Ovary (tissue), 9 donors: ENCODE measurements around the gene MAOB. TPM values are rescaled to one million over a fixed set of nuclear protein-coding genes. Genes with fewer than 3 reads are reported as not detected.

Experiments used
- DNase-seq, 5 donors: peaks; one replicate each; pipeline ENCODE4 v3.0.0-alpha.2; 2019 to 2020
- H3K27ac ChIP-seq, 2 donors: fragments of 200-600 bp; one replicate each; pipeline versions ENCODE4 v1.5.1 to v1.8.0; 2019 to 2022
- H3K27me3 ChIP-seq: fragments of 200-600 bp; one replicate; pipeline ENCODE4 v1.8.0; 2022
- H3K36me3 ChIP-seq: fragments of 200-600 bp; sonication (generic); one replicate; pipeline ENCODE4 v1.5.1; 2019
- H3K4me1 ChIP-seq: one replicate; pipeline ENCODE4 v1.8.1; 2013; ENCODE audit warnings: mild to moderate bottlenecking, moderate library complexity; ENCODE audit not compliant: insufficient read depth
- H3K4me3 ChIP-seq: fragments of 200-600 bp; sonication (generic); one replicate; pipeline ENCODE4 v1.5.1; 2017
- H3K9me3 ChIP-seq, 2 donors: fragments of 200-600 bp in 1 of 2; sonication (generic) in 1 of 2; one replicate each; pipeline versions ENCODE4 v1.5.1 to v1.8.1; 2013 to 2019; ENCODE audit warnings: mild to moderate bottlenecking in 1 of 2, moderate library complexity in 1 of 2
- CTCF ChIP-seq, 3 donors: fragments of 450-650 bp in 2 of 3; fragments of 200-600 bp in 1 of 3; IDR thresholded peaks; one replicate each; pipeline versions ENCODE4 v1.5.1 to v1.8.0; 2016 to 2022; ENCODE audit warnings: antibody characterized with exemption in 3 of 3, mild to moderate bottlenecking in 1 of 3
- EP300 ChIP-seq: sonication (generic); formaldehyde crosslinking; IDR thresholded peaks from one replicate; pipeline ENCODE4 v1.6.1; 2017; ENCODE audit warnings: antibody characterized with exemption
- POLR2A ChIP-seq: fragments of 450-650 bp; IDR thresholded peaks from one replicate; pipeline ENCODE4 v1.6.1; 2017; ENCODE audit warnings: antibody characterized with exemption, mild to moderate bottlenecking, moderate library complexity
- WGBS, 3 donors: extraction: QIAGEN DNeasy Blood & Tissue Kit in 1 of 3; methylation state at CpG; one replicate each; pipeline versions ENCODE4 v1.1.5 to v1.1.7; 2013 to 2017; 5-methylcytosine and 5-hydroxymethylcytosine counted together
- intact Hi-C, 4 donors: fragments of 100-400 bp; cut with DNase I; formaldehyde crosslinking; loops; one replicate each; pipeline versions ENCODE4 v1.11.0 to v1.15.1; 2022 to 2023
- polyA plus RNA-seq, 2 donors: library from polyadenylated mRNA; stranded (reverse); fragments of 200-250 nt in 1 of 2; fragments of 350-450 nt in 1 of 2; fragmentation: Illumina TruSeq in 1 of 2; extraction: RNeasy Lipid Tissue Mini Kit (QIAGEN cat#74804) in 1 of 2; gene quantifications; one replicate each; pipeline ENCODE4 v1.2.3, GENCODE V29; 2013 to 2014
- total RNA-seq, 7 donors: library from RNA; depleted of rRNA in 2 of 7; stranded (reverse); fragments of >200 nt in 2 of 7; fragmentation: NEBNext Ultra II Directional in 3 of 7; extraction: Animal tissue kit (Norgen Biotek cat#: 25700) in 3 of 7; gene quantifications; one replicate each; pipeline versions ENCODE4 v1.1.0 to v1.2.4, GENCODE V29; 2016 to 2023
- donor health status: DM: no; HTN: no; CAD: no; lungs with moderate emphysema.
- donor health status: DM: no; HTN: no; CAD: no.
- donor health status: Bipolar disorder and iron deficiency.
- donor health status: DM: yes; HTN: yes; CAD: no.
- donor health status: DM: no; HTN: no; CAD: no.
- donor health status: DM: yes; HTN: yes; CAD: no.

The MAOB gene
- total and polyA plus RNA-seq, 9 donors: 57.2 to 322 (median 180) TPM

- intact Hi-C loops: no loop called here
- WGBS, 3 donors: 73 to 80% (median 76%) methylated on average over 5 of the region's 5 CpGs
- H3K27me3 ChIP-seq: no peaks in the 10 kb centered on the region
- no peak for DNase-seq
- no peak overlapping the region for H3K27ac ChIP-seq
- no peaks in the 10 kb centered on the region for H3K9me3 ChIP-seq
- no peak for TF ChIP-seq POLR2A
- no peak for TF ChIP-seq CTCF (IDR thresholded peaks at IDR 0.05)
- no peak for TF ChIP-seq EP300
- H3K4me3 ChIP-seq: no peak overlapping the region
- no peaks in the 10 kb centered on the region for H3K4me1 ChIP-seq
- H3K36me3 ChIP-seq: no peaks in the 10 kb centered on the region
Measured at GRCh38 chrX:43865791-43866190, 16.5 kb downstream of the MAOB start.

- H3K4me3 ChIP-seq: no peak overlapping the region
- no peaks in the 10 kb centered on the region for H3K9me3 ChIP-seq
- WGBS, 3 donors: 85 to 94% (median 92%) methylated on average over 1 of the region's 1 CpG
- DNase-seq: no peak
- TF ChIP-seq POLR2A: no peak
- TF ChIP-seq EP300: no peak
- TF ChIP-seq CTCF (IDR thresholded peaks at IDR 0.05): no peak
- H3K27me3 ChIP-seq: no peaks in the 10 kb centered on the region
- H3K36me3 ChIP-seq: no peaks in the 10 kb centered on the region
- intact Hi-C loops: no loop called here
- H3K4me1 ChIP-seq: peaks cover 6% of the 10 kb centered on the region
- H3K27ac ChIP-seq: no peak overlapping the region
Measured at GRCh38 chrX:43862434-43862833, 19.8 kb downstream of the MAOB start.

GRCh38 chrX:43861750-43862149, 20.5 kb downstream of the MAOB start:
- H3K36me3 ChIP-seq: no peaks in the 10 kb centered on the region
- H3K27me3 ChIP-seq: no peaks in the 10 kb centered on the region
- intact Hi-C loops: no loop called here
- DNase-seq: peak in 2 of 5 donors; percentile 22 to 30
- H3K4me1 ChIP-seq: peaks cover 6% of the 10 kb centered on the region
- H3K9me3 ChIP-seq: no peaks in the 10 kb centered on the region
- no peak overlapping the region for H3K4me3 ChIP-seq
- 43 to 44% (median 44%) methylated on average over 4 of the region's 4 CpGs for WGBS, 3 donors
- TF ChIP-seq POLR2A: no peak
- no peak for TF ChIP-seq EP300
- no peak for TF ChIP-seq CTCF (IDR thresholded peaks at IDR 0.05)
- no peak overlapping the region for H3K27ac ChIP-seq

- Histone ChIP-seq H3K27me3 (no peaks in the 10 kb centered on the region), H3K27ac (no peak overlapping the region), H3K9me3 (no peaks in the 10 kb centered on the region), H3K4me1 (peaks cover 6% of the 10 kb centered on the region), H3K36me3 (no peaks in the 10 kb centered on the region), H3K4me3 (no peak overlapping the region)
- intact Hi-C loops: no loop called here
- TF ChIP-seq CTCF (IDR thresholded peaks at IDR 0.05) (no peak), EP300 (no peak), POLR2A (no peak)
- 30 to 40% (median 36%) methylated on average over 8 of the region's 8 CpGs for WGBS, 3 donors
- no peak for DNase-seq
Measured at GRCh38 chrX:43860646-43861370, 21.4 kb downstream of the MAOB start.
